Measurements from ENCODE around the gene DCDC2B. TPM values are rescaled to one million over a fixed set of nuclear protein-coding genes. Genes with fewer than 3 reads are reported as not detected.

DCDC2B gene
- total and polyA plus RNA-seq, 10 of the 15 experiments (the other 5 are each of a cell fraction or from before 2014, with no cell fraction given), result 0.12 to 0.21 (median 0.15) TPM; not detected in 7

- ChIA-PET CTCF (interaction anchor here (0.7 to 6.0 kb wide), 8 partner anchors 13 to 192 kb away, joined by 3 to 46 read pairs (median 4); partner anchors contain the start of genes FAM167B and HDAC1), RAD21 (ENCODE audit: unreplicated experiment) (interaction anchor here (0.7 to 2.0 kb wide), 9 partner anchors 9 to 115 kb away, joined by 3 to 10 read pairs (median 4); partner anchors contain the start of genes CCDC28B and MARCKSL1), SMC1A (ENCODE audit: uncharacterized antibody, unreplicated experiment) (interaction anchor here (0.6 to 2.0 kb wide), 12 partner anchors 17 to 174 kb away, joined by 3 to 11 read pairs (median 3); partner anchors contain the start of genes BSDC1, CCDC28B, FAM167B and HDAC1), POLR2A (interaction anchor here (0.6 to 1.3 kb wide), 5 partner anchors 19 to 101 kb away, joined by 3 to 5 read pairs (median 4); partner anchors contain the start of gene LCK)
- Histone ChIP-seq H3K4me1 (ENCODE audit: control insufficient read depth, insufficient read depth, low read length) (peaks cover 12% of the 10 kb centered on the region), H3K4me2 (ENCODE audit: control insufficient read depth, insufficient read depth) (peak overlapping the region; percentile 92), H4K20me1 (ENCODE audit: control insufficient read depth, insufficient read depth) (no peaks in the 10 kb centered on the region), H3K4me3 (peak overlapping the region; percentile 89), H3K79me2 (ENCODE audit: control insufficient read depth, insufficient read depth, low read length) (peaks cover 29% of the 10 kb centered on the region), H3K36me3 (ENCODE audit: control insufficient read depth in 2 of 2, insufficient read depth in 2 of 2, low read length in 1 of 2) (peaks cover 0 to 12% of the 10 kb centered on the region in 2 experiments), H3K27me3 (replicated peaks in 1 of 2; ENCODE audit: control insufficient read depth in 2 of 2, insufficient read depth in 2 of 2, low read length in 1 of 2) (no peaks in the 10 kb centered on the region), H3K9ac (ENCODE audit: control insufficient read depth, insufficient read depth, low read length) (peak overlapping the region; percentile 99), H3K9me3 (replicated peaks; ENCODE audit: control insufficient read depth, insufficient read depth, low read length) (no peaks in the 10 kb centered on the region), H2AFZ (ENCODE audit: control insufficient read depth, low read depth, low read length) (no peak overlapping the region), H3K27ac (ENCODE audit: control insufficient read depth, insufficient read depth) (no peak overlapping the region)
- no peak for FAIRE-seq
- DNase-seq (ENCODE audit: low read depth, low spot score), result peak; percentile 35
- in situ Hi-C loops (cut with MboI), result no loop called here
- TF ChIP-seq PAX5 (IDR thresholded peaks at IDR 0.05; ENCODE audit: borderline replicate concordance, low read depth, low read length) (peak; percentile 56; the same call in 1 of the 2 replicates), YY1 (IDR thresholded peaks at IDR 0.05; ENCODE audit: low read depth, low read length) (no peak), ZBTB33 (IDR thresholded peaks at IDR 0.05) (no peak), SMAD1 (IDR thresholded peaks at IDR 0.05; ENCODE audit: low read depth, partially characterized antibody) (no peak)
- ATAC-seq, result peak; percentile 78
- intact Hi-C loops (cut with micrococcal nuclease; ENCODE audit: unreplicated experiment), result no loop called here
- BruUV-seq (replicated peaks), result no TSS peak
- 50% methylated on average over 4 of the region's 4 CpGs for WGBS (ENCODE audit: insufficient coverage, insufficient replicate concordance, low lambda C conversion rate, missing lambda C conversion rate)
These were observed 12.1 kb downstream of the DCDC2B start for GRCh38 chr1:32220746-32221580.

All from GM12878 (cell line).